Tibial artery (tissue), 4 donors: ENCODE measurements around the gene SUPV3L1.

Source experiments
- DNase-seq, 2 donors: peaks; one replicate each; pipeline ENCODE4 v3.0.0-alpha.2; 2019
- H3K27ac ChIP-seq, 2 donors: fragments of 200-600 bp; sonication (generic) in 1 of 2; 1 replicate in 1 of 2; 2 replicates in 1 of 2; pipeline ENCODE4 v1.5.1; 2018 to 2019; ENCODE audit warnings: mild to moderate bottlenecking in 1 of 2
- H3K27me3 ChIP-seq, 2 donors: fragments of 200-600 bp; sonication (generic) in 1 of 2; one replicate each; pipeline versions ENCODE4 v1.5.1 to v1.6.0; 2016 to 2019
- H3K36me3 ChIP-seq, 3 donors: fragments of 200-600 bp; sonication (generic) in 2 of 3; one replicate each; pipeline ENCODE4 v1.5.1; 2016 to 2019; ENCODE audit warnings: mild to moderate bottlenecking in 2 of 3
- H3K4me1 ChIP-seq, 4 donors: fragments of 200-600 bp; sonication (generic) in 2 of 4; 1 replicate in 3 of 4; 2 replicates in 1 of 4; pipeline ENCODE4 v1.5.1; 2016 to 2019
- H3K4me3 ChIP-seq, 2 donors: fragments of 200-600 bp; sonication (generic) in 1 of 2; 1 replicate in 1 of 2; 2 replicates in 1 of 2; pipeline ENCODE4 v1.5.1; 2018 to 2019; ENCODE audit warnings: mild to moderate bottlenecking in 2 of 2
- H3K9me3 ChIP-seq, 3 donors: fragments of 200-600 bp; sonication (generic) in 1 of 3; one replicate each; pipeline ENCODE4 v1.5.1; 2016 to 2019
- intact Hi-C: fragments of 100-400 bp; cut with DNase I; formaldehyde crosslinking; loops from one replicate; pipeline ENCODE4 v1.15.0; 2023; ENCODE audit warnings: low total_unique reads
- TF ChIP-seq, protein P1 (sequence below), 2 experiments: fragments of 200-600 bp in 1 of 2; fragments of 450-650 bp in 1 of 2; IDR thresholded peaks; one replicate each; pipeline ENCODE4 v1.5.1; 2017 to 2019; ENCODE audit warnings: antibody characterized with exemption in 2 of 2, mild to moderate bottlenecking in 1 of 2, moderate library complexity in 1 of 2

SUPV3L1 gene

DNA sequence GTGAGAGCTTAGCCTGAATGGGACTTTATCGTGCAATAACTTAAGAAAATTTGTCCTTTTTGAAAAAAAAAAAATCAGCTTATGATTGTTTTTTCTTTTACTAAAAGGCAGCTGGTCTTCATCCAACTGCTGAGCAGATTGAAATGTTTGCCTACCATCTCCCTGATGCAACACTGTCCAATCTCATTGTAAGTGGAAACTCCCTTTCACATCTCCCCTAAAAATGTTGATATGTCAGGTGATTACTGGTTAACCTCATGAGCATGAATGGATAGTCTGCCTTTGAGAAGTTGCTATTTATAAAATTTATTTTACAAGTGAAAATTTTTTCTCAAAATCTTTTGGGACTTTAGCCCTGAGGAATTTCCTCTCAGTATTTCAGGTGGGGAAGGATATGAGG, 22.3 kb downstream of the SUPV3L1 start:
- intact Hi-C loops = no loop called here
- TF ChIP-seq, protein P1, sequence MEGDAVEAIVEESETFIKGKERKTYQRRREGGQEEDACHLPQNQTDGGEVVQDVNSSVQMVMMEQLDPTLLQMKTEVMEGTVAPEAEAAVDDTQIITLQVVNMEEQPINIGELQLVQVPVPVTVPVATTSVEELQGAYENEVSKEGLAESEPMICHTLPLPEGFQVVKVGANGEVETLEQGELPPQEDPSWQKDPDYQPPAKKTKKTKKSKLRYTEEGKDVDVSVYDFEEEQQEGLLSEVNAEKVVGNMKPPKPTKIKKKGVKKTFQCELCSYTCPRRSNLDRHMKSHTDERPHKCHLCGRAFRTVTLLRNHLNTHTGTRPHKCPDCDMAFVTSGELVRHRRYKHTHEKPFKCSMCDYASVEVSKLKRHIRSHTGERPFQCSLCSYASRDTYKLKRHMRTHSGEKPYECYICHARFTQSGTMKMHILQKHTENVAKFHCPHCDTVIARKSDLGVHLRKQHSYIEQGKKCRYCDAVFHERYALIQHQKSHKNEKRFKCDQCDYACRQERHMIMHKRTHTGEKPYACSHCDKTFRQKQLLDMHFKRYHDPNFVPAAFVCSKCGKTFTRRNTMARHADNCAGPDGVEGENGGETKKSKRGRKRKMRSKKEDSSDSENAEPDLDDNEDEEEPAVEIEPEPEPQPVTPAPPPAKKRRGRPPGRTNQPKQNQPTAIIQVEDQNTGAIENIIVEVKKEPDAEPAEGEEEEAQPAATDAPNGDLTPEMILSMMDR (IDR thresholded peaks at IDR 0.05) = no peak
- Histone ChIP-seq H3K4me1 (no peaks in the 10 kb centered on the region), H3K4me3 (no peak overlapping the region), H3K9me3 (no peaks in the 10 kb centered on the region), H3K27ac (no peak overlapping the region), H3K36me3 (peaks cover 66 to 99% (median 86%) of the 10 kb centered on the region in 3 donors), H3K27me3 (no peaks in the 10 kb centered on the region)
- DNase-seq = no peak

DNA sequence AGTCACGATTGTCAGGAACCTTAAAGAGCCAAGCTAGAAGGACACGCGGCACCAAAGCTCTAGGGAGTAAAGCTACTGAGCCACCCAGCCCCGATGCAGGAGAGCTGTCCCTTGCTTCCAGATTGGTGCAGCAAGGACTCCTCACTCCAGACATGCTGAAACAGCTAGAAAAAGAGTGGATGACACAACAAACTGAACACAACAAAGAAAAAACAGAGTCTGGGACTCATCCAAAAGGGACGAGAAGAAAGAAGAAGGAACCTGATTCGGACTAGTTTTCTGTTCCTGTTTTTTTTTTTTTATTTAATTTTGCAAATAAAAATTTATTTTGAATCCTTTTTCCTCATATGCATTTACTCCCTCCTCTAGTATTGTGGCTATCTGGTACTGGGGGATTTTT, 28.7 kb downstream of the SUPV3L1 start:
- intact Hi-C loops = no loop called here
- Histone ChIP-seq H3K36me3 (peaks cover 46 to 60% (median 50%) of the 10 kb centered on the region in 3 donors), H3K27ac (no peak overlapping the region), H3K4me3 (no peak overlapping the region), H3K27me3 (no peaks in the 10 kb centered on the region), H3K9me3 (no peaks in the 10 kb centered on the region), H3K4me1 (no peaks in the 10 kb centered on the region)
- DNase-seq = no peak
- TF ChIP-seq, protein P1 (IDR thresholded peaks at IDR 0.05) = no peak

DNA sequence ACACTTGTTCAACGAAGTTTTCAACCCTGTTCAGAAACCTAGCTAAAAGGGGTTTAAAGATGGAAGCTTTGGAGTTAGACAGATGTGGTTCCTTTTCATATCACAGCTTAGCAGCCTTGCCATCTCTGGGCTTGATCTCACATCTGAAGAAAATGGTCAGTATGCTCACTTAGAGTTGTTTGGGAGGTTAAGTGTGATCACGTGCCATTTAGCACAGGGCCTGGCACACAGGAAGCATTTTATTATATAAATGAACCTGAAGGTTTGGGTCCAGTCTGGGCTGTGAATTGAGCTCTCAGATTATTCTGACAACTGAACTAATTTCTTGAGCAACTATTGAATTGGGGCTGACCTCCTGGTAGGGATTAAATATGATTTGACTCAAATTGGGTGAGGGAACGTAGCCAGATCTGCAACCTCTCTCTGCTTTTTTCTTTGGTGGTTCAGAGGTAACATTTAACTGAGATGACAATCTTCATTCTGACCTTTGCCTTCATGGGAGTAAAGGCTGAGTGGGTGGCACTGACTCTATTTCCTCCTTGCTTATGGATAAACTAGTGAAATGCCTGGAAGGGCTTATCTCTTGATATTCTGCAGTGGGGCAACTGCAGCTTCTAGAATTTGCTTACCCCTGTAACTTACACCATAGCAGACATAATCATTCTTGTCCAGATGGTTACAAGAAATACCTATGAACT, 29.9 kb downstream of the SUPV3L1 start:
- Histone ChIP-seq H3K27ac (no peak overlapping the region), H3K4me3 (no peak overlapping the region), H3K36me3 (peaks cover 34 to 49% (median 39%) of the 10 kb centered on the region in 3 donors), H3K27me3 (peaks cover 0 to 4% of the 10 kb centered on the region in 2 donors), H3K4me1 (no peaks in the 10 kb centered on the region), H3K9me3 (no peaks in the 10 kb centered on the region)
- TF ChIP-seq, protein P1 (IDR thresholded peaks at IDR 0.05) = no peak
- DNase-seq = no peak
- intact Hi-C loops = no loop called here

DNA sequence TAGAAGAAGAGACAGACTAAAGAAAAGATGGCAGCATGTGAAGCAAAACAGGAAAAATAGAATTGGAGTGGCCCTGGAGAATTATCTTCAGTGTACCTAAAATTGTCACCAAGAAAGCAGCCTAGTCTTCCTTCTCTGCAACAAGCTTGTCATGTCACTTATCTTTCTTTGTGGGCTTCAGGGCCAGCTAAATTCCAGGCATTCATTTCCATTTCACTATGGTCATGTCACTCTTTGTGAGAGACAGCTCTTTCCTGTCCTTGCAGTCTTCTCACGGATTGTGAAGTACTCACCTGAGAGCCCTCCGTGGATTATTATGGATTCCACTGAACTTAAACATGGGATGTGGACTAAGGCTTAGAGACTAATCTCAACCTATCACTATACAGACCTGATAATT, 31.1 kb downstream of the SUPV3L1 start:
- H3K36me3 ChIP-seq = peaks cover 28 to 37% (median 29%) of the 10 kb centered on the region in 3 donors
- DNase-seq = no peak
- TF ChIP-seq, protein P1 (IDR thresholded peaks at IDR 0.05) = no peak
- H3K4me1 ChIP-seq = no peaks in the 10 kb centered on the region
- no peak overlapping the region for H3K27ac ChIP-seq
- H3K4me3 ChIP-seq = no peak overlapping the region
- H3K9me3 ChIP-seq = no peaks in the 10 kb centered on the region
- peaks cover 0 to 4% of the 10 kb centered on the region in 2 donors for H3K27me3 ChIP-seq
- intact Hi-C loops = no loop called here

DNA sequence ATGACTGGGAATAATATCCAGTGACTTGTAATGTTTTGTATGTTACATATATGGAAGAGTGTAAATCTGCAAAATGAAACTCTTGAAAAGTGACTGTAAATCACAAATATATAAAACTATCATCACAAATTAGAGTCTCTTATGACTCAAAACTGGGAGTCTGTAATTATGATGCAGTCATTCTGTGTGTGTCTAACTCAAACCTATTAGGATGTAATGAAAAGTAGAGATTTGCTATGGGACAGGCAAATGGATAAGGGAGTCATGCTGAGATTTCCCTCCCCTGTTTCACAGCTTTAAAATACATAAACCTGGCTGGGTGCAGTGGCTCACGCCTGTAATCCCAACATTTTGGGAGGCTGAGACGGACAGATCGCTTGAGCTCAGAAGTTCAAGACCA, 31.5 kb downstream of the SUPV3L1 start:
- Histone ChIP-seq H3K4me3 (no peak overlapping the region), H3K36me3 (peaks cover 23 to 33% (median 24%) of the 10 kb centered on the region in 3 donors), H3K4me1 (no peaks in the 10 kb centered on the region), H3K27ac (no peak overlapping the region), H3K27me3 (peaks cover 0 to 4% of the 10 kb centered on the region in 2 donors), H3K9me3 (no peaks in the 10 kb centered on the region)
- DNase-seq = no peak
- TF ChIP-seq, protein P1 (IDR thresholded peaks at IDR 0.05) = no peak
- intact Hi-C loops = no loop called here
